ENCODE measurements around the gene RIMS1.

RIMS1 gene

GRCh38 chr6:72212686-72213085, 326.3 kb downstream of the RIMS1 start:
- Histone ChIP-seq H3K9me3 (replicated peaks in 1 of 2; ENCODE audit: control insufficient read depth in 2 of 2, insufficient read depth in 1 of 2, low read depth in 1 of 2, low read length in 2 of 2) (no peaks in the 10 kb centered on the region), H3K4me2 (ENCODE audit: insufficient read depth, low read length, poor library complexity, severe bottlenecking) (no peak overlapping the region), H2BK12ac (ENCODE audit: low read length) (no peak overlapping the region), H3K4me3 (ENCODE audit: low read length in 2 of 2) (no peak overlapping the region), H3K4me1 (ENCODE audit: control insufficient read depth in 2 of 2, insufficient read depth in 1 of 2, low read depth in 1 of 2, low read length in 2 of 2) (peaks cover 0 to 2% of the 10 kb centered on the region in 2 donors), H3K23ac (ENCODE audit: low read depth, low read length, poor library complexity) (no peak overlapping the region), H3K27ac (replicated peaks; ENCODE audit: low read length) (no peak overlapping the region), H2BK5ac (ENCODE audit: low read length) (no peak overlapping the region), H3K79me1 (ENCODE audit: low read depth, low read length) (no peaks in the 10 kb centered on the region), H3K36me3 (replicated peaks in 1 of 2; ENCODE audit: control insufficient read depth in 2 of 2, insufficient read depth in 2 of 2, low read length in 2 of 2) (no peaks in the 10 kb centered on the region), H4K91ac (ENCODE audit: low read depth, low read length, poor library complexity) (no peak overlapping the region), H4K8ac (ENCODE audit: low read depth, low read length) (no peak overlapping the region), H3K9ac (ENCODE audit: low read depth, low read length, poor library complexity) (no peak overlapping the region), H2BK120ac (ENCODE audit: low read depth, low read length) (no peak overlapping the region), H3K4ac (ENCODE audit: low read length) (no peak overlapping the region), H2BK15ac (ENCODE audit: low read length) (no peak overlapping the region), H3K14ac (ENCODE audit: low read length) (no peak overlapping the region), H3K27me3 (ENCODE audit: control insufficient read depth in 3 of 3, insufficient read depth in 3 of 3, low read depth in 1 of 3, low read length in 3 of 3) (no peaks in the 10 kb centered on the region), H2AFZ (ENCODE audit: low read length) (peak overlapping the region; percentile 33), H3K18ac (ENCODE audit: low read length) (no peak overlapping the region), H2AK5ac (ENCODE audit: low read depth, low read length) (no peak overlapping the region)
- DNase-seq (ENCODE audit: low spot score), result no peak
- WGBS, 2 donors (ENCODE audit: extremely low coverage in 2 of 2, insufficient read length in 2 of 2, insufficient replicate concordance in 1 of 2), result no CpG with 5 or more reads among the region's 3 CpGs

- Histone ChIP-seq H3K4me1 (ENCODE audit: control insufficient read depth in 2 of 2, insufficient read depth in 1 of 2, low read depth in 1 of 2, low read length in 2 of 2) (peaks cover 0 to 2% of the 10 kb centered on the region in 2 donors), H3K14ac (ENCODE audit: low read length) (no peak overlapping the region), H3K27me3 (ENCODE audit: control insufficient read depth in 3 of 3, insufficient read depth in 3 of 3, low read depth in 1 of 3, low read length in 3 of 3) (no peaks in the 10 kb centered on the region), H3K23ac (ENCODE audit: low read depth, low read length, poor library complexity) (no peak overlapping the region), H3K27ac (replicated peaks; ENCODE audit: low read length) (no peak overlapping the region), H2BK5ac (ENCODE audit: low read length) (no peak overlapping the region), H3K9ac (ENCODE audit: low read depth, low read length, poor library complexity) (no peak overlapping the region), H2BK12ac (ENCODE audit: low read length) (no peak overlapping the region), H3K4ac (ENCODE audit: low read length) (no peak overlapping the region), H3K9me3 (replicated peaks in 1 of 2; ENCODE audit: control insufficient read depth in 2 of 2, insufficient read depth in 1 of 2, low read depth in 1 of 2, low read length in 2 of 2) (no peaks in the 10 kb centered on the region), H3K4me2 (ENCODE audit: insufficient read depth, low read length, poor library complexity, severe bottlenecking) (no peak overlapping the region), H3K36me3 (replicated peaks in 1 of 2; ENCODE audit: control insufficient read depth in 2 of 2, insufficient read depth in 2 of 2, low read length in 2 of 2) (no peaks in the 10 kb centered on the region), H3K4me3 (ENCODE audit: low read length in 2 of 2) (no peak overlapping the region), H3K18ac (ENCODE audit: low read length) (no peak overlapping the region), H3K79me1 (ENCODE audit: low read depth, low read length) (no peaks in the 10 kb centered on the region), H2AFZ (ENCODE audit: low read length) (no peak overlapping the region), H4K91ac (ENCODE audit: low read depth, low read length, poor library complexity) (no peak overlapping the region), H2BK15ac (ENCODE audit: low read length) (no peak overlapping the region), H2AK5ac (ENCODE audit: low read depth, low read length) (no peak overlapping the region), H2BK120ac (ENCODE audit: low read depth, low read length) (no peak overlapping the region), H4K8ac (ENCODE audit: low read depth, low read length) (no peak overlapping the region)
- DNase-seq (ENCODE audit: low spot score), result no peak
- no CpG with 5 or more reads among the region's 1 CpG for WGBS, 2 donors (ENCODE audit: extremely low coverage in 2 of 2, insufficient read length in 2 of 2, insufficient replicate concordance in 1 of 2)
Observed at GRCh38 chr6:72213654-72214053, 327.3 kb downstream of the RIMS1 start.

GRCh38 chr6:72216222-72217068, 330.1 kb downstream of the RIMS1 start:
- no peak overlapping the region for H2AK5ac ChIP-seq (ENCODE audit: low read depth, low read length)
- no peak overlapping the region for H3K4ac ChIP-seq (ENCODE audit: low read length)
- no peak overlapping the region for H2BK12ac ChIP-seq (ENCODE audit: low read length)
- H2BK15ac ChIP-seq (ENCODE audit: low read length), result no peak overlapping the region
- WGBS, 2 donors (ENCODE audit: extremely low coverage in 2 of 2, insufficient read length in 2 of 2, insufficient replicate concordance in 1 of 2), result no CpG with 5 or more reads among the region's 4 CpGs
- H3K79me1 ChIP-seq (ENCODE audit: low read depth, low read length), result no peaks in the 10 kb centered on the region
- no peak overlapping the region for H3K23ac ChIP-seq (ENCODE audit: low read depth, low read length, poor library complexity)
- no peak for DNase-seq (ENCODE audit: low spot score)
- H3K9ac ChIP-seq (ENCODE audit: low read depth, low read length, poor library complexity), result no peak overlapping the region
- H2BK120ac ChIP-seq (ENCODE audit: low read depth, low read length), result no peak overlapping the region
- H3K36me3 ChIP-seq (replicated peaks in 1 of 2; ENCODE audit: control insufficient read depth in 2 of 2, insufficient read depth in 2 of 2, low read length in 2 of 2), result no peaks in the 10 kb centered on the region
- H3K4me2 ChIP-seq (ENCODE audit: insufficient read depth, low read length, poor library complexity, severe bottlenecking), result no peak overlapping the region
- H3K27ac ChIP-seq (replicated peaks; ENCODE audit: low read length), result no peak overlapping the region
- H3K9me3 ChIP-seq (replicated peaks in 1 of 2; ENCODE audit: control insufficient read depth in 2 of 2, insufficient read depth in 1 of 2, low read depth in 1 of 2, low read length in 2 of 2), result no peaks in the 10 kb centered on the region
- peaks cover 0 to 2% of the 10 kb centered on the region in 2 donors for H3K4me1 ChIP-seq (ENCODE audit: control insufficient read depth in 2 of 2, insufficient read depth in 1 of 2, low read depth in 1 of 2, low read length in 2 of 2)
- no peak overlapping the region for H4K91ac ChIP-seq (ENCODE audit: low read depth, low read length, poor library complexity)
- no peak overlapping the region for H4K8ac ChIP-seq (ENCODE audit: low read depth, low read length)
- no peak overlapping the region for H3K14ac ChIP-seq (ENCODE audit: low read length)
- no peak overlapping the region for H3K18ac ChIP-seq (ENCODE audit: low read length)
- no peak overlapping the region for H2BK5ac ChIP-seq (ENCODE audit: low read length)
- H2AFZ ChIP-seq (ENCODE audit: low read length), result no peak overlapping the region
- no peaks in the 10 kb centered on the region for H3K27me3 ChIP-seq (ENCODE audit: control insufficient read depth in 3 of 3, insufficient read depth in 3 of 3, low read depth in 1 of 3, low read length in 3 of 3)
- H3K4me3 ChIP-seq (ENCODE audit: low read length in 2 of 2), result no peak overlapping the region

GRCh38 chr6:72217626-72218025, 331.3 kb downstream of the RIMS1 start:
- Histone ChIP-seq H3K4ac (ENCODE audit: low read length) (no peak overlapping the region), H2BK120ac (ENCODE audit: low read depth, low read length) (no peak overlapping the region), H3K4me3 (ENCODE audit: low read length in 2 of 2) (no peak overlapping the region), H2BK5ac (ENCODE audit: low read length) (no peak overlapping the region), H3K9ac (ENCODE audit: low read depth, low read length, poor library complexity) (no peak overlapping the region), H3K27ac (replicated peaks; ENCODE audit: low read length) (no peak overlapping the region), H3K79me1 (ENCODE audit: low read depth, low read length) (no peaks in the 10 kb centered on the region), H3K9me3 (replicated peaks in 1 of 2; ENCODE audit: control insufficient read depth in 2 of 2, insufficient read depth in 1 of 2, low read depth in 1 of 2, low read length in 2 of 2) (no peaks in the 10 kb centered on the region), H2AFZ (ENCODE audit: low read length) (no peak overlapping the region), H4K91ac (ENCODE audit: low read depth, low read length, poor library complexity) (no peak overlapping the region), H2BK15ac (ENCODE audit: low read length) (no peak overlapping the region), H3K36me3 (replicated peaks in 1 of 2; ENCODE audit: control insufficient read depth in 2 of 2, insufficient read depth in 2 of 2, low read length in 2 of 2) (no peaks in the 10 kb centered on the region), H3K23ac (ENCODE audit: low read depth, low read length, poor library complexity) (no peak overlapping the region), H3K27me3 (ENCODE audit: control insufficient read depth in 3 of 3, insufficient read depth in 3 of 3, low read depth in 1 of 3, low read length in 3 of 3) (no peaks in the 10 kb centered on the region), H2BK12ac (ENCODE audit: low read length) (no peak overlapping the region), H3K14ac (ENCODE audit: low read length) (no peak overlapping the region), H4K8ac (ENCODE audit: low read depth, low read length) (no peak overlapping the region), H3K4me1 (ENCODE audit: control insufficient read depth in 2 of 2, insufficient read depth in 1 of 2, low read depth in 1 of 2, low read length in 2 of 2) (peaks cover 0 to 2% of the 10 kb centered on the region in 2 donors), H3K4me2 (ENCODE audit: insufficient read depth, low read length, poor library complexity, severe bottlenecking) (no peak overlapping the region), H3K18ac (ENCODE audit: low read length) (no peak overlapping the region), H2AK5ac (ENCODE audit: low read depth, low read length) (no peak overlapping the region)
- no CpG with 5 or more reads among the region's 2 CpGs for WGBS, 2 donors (ENCODE audit: extremely low coverage in 2 of 2, insufficient read length in 2 of 2, insufficient replicate concordance in 1 of 2)
- no peak for DNase-seq (ENCODE audit: low spot score)

Measured in neuronal stem cell (in vitro differentiated cells).